Pancreas (tissue), 10 donors: Measurements from ENCODE around the gene ZNF775. TPM values are rescaled to one million over a fixed set of nuclear protein-coding genes. Genes with fewer than 3 reads are reported as not detected.

Source experiments
- ATAC-seq, 4 donors: fragments of 200-7000 bp; cut with Tn5 transposase; one replicate each; pipeline versions ENCODE4 v1.8.0 to v1.9.1; 2020; ENCODE audit warnings: mild to moderate bottlenecking in 4 of 4, moderate library complexity in 4 of 4
- DNase-seq, 6 donors: peaks; one replicate each; pipeline ENCODE4 v3.0.0-alpha.2; 2020
- FAIRE-seq: peaks from 2 replicates; lab custom pipeline; 2012; peaks lifted over from hg19 to GRCh38; lab: Jason Lieb, UNC
- H3K27ac ChIP-seq, 4 donors: fragments of 200-600 bp; sonication (generic); 1 replicate in 3 of 4; 2 replicates in 1 of 4; pipeline versions ENCODE4 v1.5.0 to v1.8.0; 2020
- H3K27me3 ChIP-seq, 4 donors: fragments of 200-600 bp; one replicate each; pipeline ENCODE4 v1.8.0; 2021
- H3K36me3 ChIP-seq, 3 donors: fragments of 200-600 bp; sonication (generic) in 1 of 3; one replicate each; pipeline versions ENCODE4 v1.5.0 to v1.8.0; 2020 to 2021
- H3K4me1 ChIP-seq, 3 donors: fragments of 200-600 bp; one replicate each; pipeline ENCODE4 v1.8.0; 2021
- H3K4me3 ChIP-seq, 4 donors: fragments of 200-600 bp; sonication (generic) in 2 of 4; one replicate each; pipeline versions ENCODE4 v1.5.0 to v1.8.0; 2020 to 2021
- H3K9me3 ChIP-seq, 4 donors: fragments of 200-600 bp; one replicate each; pipeline ENCODE4 v1.8.0; 2021
- CTCF ChIP-seq, 4 donors: fragments of 200-600 bp; sonication (generic) in 3 of 4; IDR thresholded peaks; one replicate each; pipeline versions ENCODE4 v1.5.0 to v1.8.0; 2021; ENCODE audit warnings: antibody characterized with exemption in 4 of 4
- WGBS, 2 donors: extraction: QIAGEN DNeasy Blood & Tissue Kit; methylation state at CpG; one replicate each; pipeline ENCODE4 v1.1.7; 2013; 5-methylcytosine and 5-hydroxymethylcytosine counted together
- intact Hi-C, 3 donors: fragments of 100-400 bp; cut with DNase I; formaldehyde crosslinking; loops; one replicate each; pipeline versions ENCODE4 v1.11.1 to v1.14.2; 2022
- polyA plus RNA-seq, 2 donors: library from polyadenylated mRNA; stranded (reverse); fragments of 200-250 nt; gene quantifications; one replicate each; pipeline ENCODE4 v1.2.3, GENCODE V29; 2013
- total RNA-seq, 6 donors: library from RNA; stranded (reverse); fragmentation: NEBNext Ultra II Directional in 4 of 6; extraction: Animal tissue kit (Norgen Biotek cat#: 25700) in 4 of 6; gene quantifications; one replicate each; pipeline versions ENCODE4 v1.2.1 to v1.2.4, GENCODE V29; 2021 to 2023
- donor health status: healthy with polysubstance abuse.
- donor health status: DM: no; HTN: no; CAD: no; lungs with moderate emphysema.
- donor health status: DM: no; HTN: no; CAD: no.
- donor health status: control.
- donor health status: control.
- donor health status: Bipolar disorder and iron deficiency.
- donor health status: DM: yes; HTN: yes; CAD: no.
- donor health status: DM: no; HTN: no; CAD: no.
- donor health status: DM: no; HTN: no; CAD: no.
- donor health status: DM: yes; HTN: yes; CAD: no.

The ZNF775 gene
- total and polyA plus RNA-seq, 8 donors = 2.0 to 7.4 (median 2.9) TPM

GRCh38 chr7:150400008-150400787 lies 21.1 kb downstream of the ZNF775 start:
- 65 to 71% methylated on average over 11 of the region's 11 CpGs for WGBS, 2 donors
- H3K27me3 ChIP-seq = no peaks in the 10 kb centered on the region
- no peak overlapping the region for H3K4me3 ChIP-seq
- no peak for DNase-seq
- peaks cover 0 to 26% (median 14%) of the 10 kb centered on the region in 3 donors for H3K4me1 ChIP-seq
- H3K9me3 ChIP-seq = no peaks in the 10 kb centered on the region
- no peak for FAIRE-seq
- no peak overlapping the region for H3K27ac ChIP-seq
- no peak for ATAC-seq
- no peak for TF ChIP-seq CTCF (IDR thresholded peaks at IDR 0.05)
- intact Hi-C loops = no loop called here
- peaks cover 0 to 10% (median 0%) of the 10 kb centered on the region in 3 donors for H3K36me3 ChIP-seq

GRCh38 chr7:150400788-150401423 lies 21.8 kb downstream of the ZNF775 start:
- H3K27me3 ChIP-seq = no peaks in the 10 kb centered on the region
- FAIRE-seq (no peak), DNase-seq (peak in 1 of 6 donors; percentile 42), ATAC-seq (peak in 3 of 4 donors; percentile 1 to 8 (median 2))
- H3K27ac ChIP-seq = no peak overlapping the region
- no peak overlapping the region for H3K4me3 ChIP-seq
- no peaks in the 10 kb centered on the region for H3K9me3 ChIP-seq
- WGBS, 2 donors = 64 to 70% methylated on average over 15 of the region's 15 CpGs
- H3K4me1 ChIP-seq = peaks cover 0 to 26% (median 14%) of the 10 kb centered on the region in 3 donors
- TF ChIP-seq CTCF (IDR thresholded peaks at IDR 0.05) = no peak
- peaks cover 0 to 10% (median 0%) of the 10 kb centered on the region in 3 donors for H3K36me3 ChIP-seq
- intact Hi-C loops = no loop called here

GRCh38 chr7:150401424-150401790 lies 22.3 kb downstream of the ZNF775 start:
- no peak for TF ChIP-seq CTCF (IDR thresholded peaks at IDR 0.05)
- intact Hi-C loops = no loop called here
- DNase-seq = no peak
- Histone ChIP-seq H3K4me1 (peaks cover 0 to 26% (median 15%) of the 10 kb centered on the region in 3 donors), H3K27me3 (no peaks in the 10 kb centered on the region), H3K36me3 (peaks cover 0 to 10% (median 0%) of the 10 kb centered on the region in 3 donors), H3K4me3 (no peak overlapping the region), H3K9me3 (no peaks in the 10 kb centered on the region), H3K27ac (no peak overlapping the region)
- no peak for FAIRE-seq
- WGBS, 2 donors = 98 to 100% methylated on average over 1 of the region's 1 CpG
- ATAC-seq = no peak

GRCh38 chr7:150401861-150402631 lies 22.9 kb downstream of the ZNF775 start:
- ATAC-seq (no peak), DNase-seq (no peak), FAIRE-seq (no peak)
- H3K27ac ChIP-seq = no peak overlapping the region
- TF ChIP-seq CTCF (IDR thresholded peaks at IDR 0.05) = no peak
- no peak overlapping the region for H3K4me3 ChIP-seq
- no peaks in the 10 kb centered on the region for H3K27me3 ChIP-seq
- peaks cover 0 to 29% (median 22%) of the 10 kb centered on the region in 3 donors for H3K4me1 ChIP-seq
- H3K9me3 ChIP-seq = no peaks in the 10 kb centered on the region
- WGBS, 2 donors = 90 to 92% methylated on average over 7 of the region's 7 CpGs
- intact Hi-C loops = no loop called here
- H3K36me3 ChIP-seq = peaks cover 0 to 10% (median 0%) of the 10 kb centered on the region in 3 donors
